ENCODE data around the gene YJEFN3.

YJEFN3 gene

GRCh38 chr19:19498255-19498991, 30.3 kb upstream of the YJEFN3 start:
- DNase-seq = no peak

DNA sequence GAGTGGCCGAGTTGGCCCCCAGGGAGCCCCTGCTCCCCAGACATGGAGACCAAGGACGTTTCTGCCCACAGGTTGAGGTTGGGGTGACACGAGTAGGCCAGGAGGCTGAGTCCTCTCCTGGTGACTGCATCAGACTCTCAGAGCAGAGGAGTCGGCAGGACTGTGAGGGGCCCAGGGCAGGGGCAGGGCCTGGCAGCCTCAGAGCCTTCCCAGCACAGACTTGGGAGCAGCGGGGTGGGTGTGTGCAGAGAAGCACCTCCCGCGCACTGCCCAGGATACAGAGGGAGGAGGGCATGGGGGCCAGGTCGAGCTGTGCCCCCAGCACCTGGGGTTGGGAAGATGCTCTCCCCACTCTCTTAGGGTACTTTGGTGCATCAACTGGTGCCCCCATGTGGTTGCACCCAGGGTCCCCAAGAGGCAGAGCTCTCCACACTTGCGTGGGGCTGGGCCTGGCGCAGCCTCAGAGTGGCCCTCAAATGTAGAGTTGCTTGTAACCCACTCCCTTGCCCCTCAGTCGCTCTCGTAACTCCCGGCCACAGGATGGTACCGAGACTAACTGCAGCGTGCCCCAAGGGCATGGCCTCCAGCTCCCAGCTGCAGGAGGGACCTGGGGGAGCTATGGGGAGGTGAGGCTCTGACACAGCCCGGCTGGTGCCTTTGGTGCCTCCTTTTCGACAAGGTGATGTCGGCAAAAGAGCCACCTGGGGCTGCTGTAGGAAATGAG, 29.3 kb upstream of the YJEFN3 start:
- no peak for DNase-seq

DNA sequence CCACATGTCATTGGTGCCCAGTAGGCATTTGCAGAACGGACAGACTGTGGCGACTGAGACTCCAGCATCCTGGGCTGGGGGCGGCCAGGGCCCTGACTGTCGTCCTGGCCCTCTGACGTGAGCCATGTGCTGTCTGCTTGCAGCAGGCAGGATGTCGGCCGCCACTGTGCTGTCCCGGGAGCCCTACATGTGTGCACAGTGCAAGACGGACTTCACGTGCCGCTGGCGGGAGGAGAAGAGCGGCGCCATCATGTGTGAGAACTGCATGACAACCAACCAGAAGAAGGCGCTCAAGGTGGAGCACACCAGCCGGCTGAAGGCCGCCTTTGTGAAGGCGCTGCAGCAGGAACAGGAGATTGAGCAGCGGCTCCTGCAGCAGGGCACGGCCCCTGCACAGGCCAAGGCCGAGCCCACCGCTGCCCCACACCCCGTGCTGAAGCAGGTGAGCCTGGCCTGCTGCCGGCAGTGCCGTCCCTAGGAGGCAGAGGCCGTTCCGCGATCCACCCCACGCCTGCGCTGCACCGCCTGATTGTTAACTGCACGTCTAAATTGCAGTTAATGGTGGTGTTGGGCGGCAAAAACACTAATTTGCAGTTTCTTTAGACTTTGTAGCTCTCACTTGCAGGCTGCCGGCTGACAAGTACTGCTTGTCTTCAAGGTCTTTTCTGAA, 27.6 kb upstream of the YJEFN3 start:
- DNase-seq = no peak

DNA sequence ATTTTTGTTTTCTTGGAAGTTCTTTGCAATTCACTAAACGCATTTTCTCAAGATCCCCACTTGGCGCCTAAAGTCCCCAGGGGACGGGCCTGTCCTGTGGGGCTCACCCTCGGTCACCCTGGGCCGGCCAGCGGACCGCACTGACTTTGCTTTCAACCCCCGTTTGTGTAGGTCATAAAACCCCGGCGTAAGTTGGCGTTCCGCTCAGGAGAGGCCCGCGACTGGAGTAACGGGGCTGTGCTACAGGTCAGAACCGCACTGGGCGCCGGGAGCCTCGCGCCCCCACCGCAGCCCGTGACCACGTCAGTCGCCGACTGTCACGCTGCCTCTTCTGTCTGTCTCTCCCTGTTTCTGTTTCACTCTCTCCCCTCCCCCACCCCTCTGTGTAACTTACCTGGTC, 26.9 kb upstream of the YJEFN3 start:
- no peak for DNase-seq

DNA sequence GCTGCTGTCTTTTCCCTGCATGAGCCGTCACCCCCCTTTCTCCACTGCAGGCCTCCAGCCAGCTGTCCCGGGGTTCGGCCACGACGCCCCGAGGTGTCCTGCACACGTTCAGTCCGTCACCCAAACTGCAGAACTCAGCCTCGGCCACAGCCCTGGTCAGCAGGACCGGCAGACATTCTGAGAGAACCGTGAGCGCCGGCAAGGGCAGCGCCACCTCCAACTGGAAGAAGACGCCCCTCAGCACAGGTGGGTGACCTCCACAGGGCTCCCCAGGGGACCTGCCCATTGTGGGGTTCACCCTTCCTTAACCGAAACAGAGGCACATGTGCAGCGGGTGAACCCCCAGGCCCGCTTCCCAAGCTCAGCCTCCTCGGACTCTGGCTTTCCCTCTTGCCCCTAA, 26.4 kb upstream of the YJEFN3 start:
- no peak for DNase-seq

- no peak for DNase-seq
These were observed 25.7 kb upstream of the YJEFN3 start for GRCh38 chr19:19502808-19503602.

DNA sequence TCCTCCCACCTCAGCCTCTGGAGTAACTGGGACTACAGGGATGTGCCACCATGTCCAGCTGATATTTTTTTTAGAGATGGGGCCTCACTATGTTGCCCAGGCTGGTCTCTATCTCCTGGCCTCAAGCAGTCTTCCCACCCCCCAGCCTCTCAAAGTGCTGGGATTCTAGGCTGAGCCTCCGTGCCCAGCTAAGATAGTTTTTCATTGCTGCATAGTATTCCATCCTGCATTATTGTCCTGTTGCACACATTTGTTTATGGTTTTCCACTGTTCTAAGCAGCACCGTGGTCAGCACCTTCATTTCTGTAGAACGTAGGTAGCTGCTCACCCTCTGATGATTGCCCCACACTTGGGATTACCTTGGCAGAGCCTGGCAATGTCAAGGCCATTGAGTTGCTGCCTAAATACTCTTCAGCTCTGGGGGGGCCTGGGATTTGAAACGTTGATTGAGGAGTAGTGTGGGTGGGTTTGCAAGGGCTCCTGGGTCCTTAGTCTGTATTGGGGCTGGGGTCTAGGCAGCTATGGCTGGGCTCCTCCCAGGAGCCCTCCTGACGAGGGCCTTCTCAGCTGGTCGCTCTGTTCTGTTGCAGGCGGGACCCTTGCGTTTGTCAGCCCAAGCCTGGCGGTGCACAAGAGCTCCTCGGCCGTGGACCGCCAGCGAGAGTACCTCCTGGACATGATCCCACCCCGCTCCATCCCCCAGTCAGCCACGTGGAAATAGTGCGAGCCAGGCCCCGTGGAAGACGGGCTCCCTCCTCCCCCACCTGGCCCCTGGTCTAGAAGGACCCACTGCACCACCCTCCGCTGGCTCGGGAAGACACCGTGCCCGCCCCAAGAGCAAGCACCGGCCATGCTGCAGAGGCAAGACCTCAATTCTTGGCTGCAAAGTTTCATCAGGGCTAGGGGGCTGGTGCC, 23.7 kb upstream of the YJEFN3 start:
- no peak for DNase-seq

- DNase-seq = no peak
These were observed 22.9 kb upstream of the YJEFN3 start for GRCh38 chr19:19505669-19506326.

DNA sequence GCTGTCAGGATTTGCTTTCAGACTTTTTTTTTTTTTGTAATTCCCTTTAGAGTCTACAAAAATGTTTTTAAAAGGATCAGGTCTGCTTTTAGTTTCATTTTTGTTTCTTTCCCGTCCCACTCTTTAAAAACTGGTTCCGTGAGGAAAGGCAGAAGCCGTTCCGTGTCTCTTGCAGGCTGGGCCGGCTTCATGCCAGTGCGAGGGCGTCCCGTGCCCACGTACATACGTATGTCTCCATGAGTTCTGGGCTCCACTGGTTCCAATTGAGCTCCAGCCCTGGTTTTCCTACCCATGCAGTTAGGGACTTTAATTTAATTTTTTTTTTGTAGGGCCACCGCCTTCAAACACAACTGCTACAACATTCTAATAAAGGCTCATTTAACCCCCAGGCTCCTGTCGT, 22.1 kb upstream of the YJEFN3 start:
- DNase-seq = no peak

- DNase-seq = no peak
These were observed 21.4 kb upstream of the YJEFN3 start for GRCh38 chr19:19507354-19507753.

GRCh38 chr19:19508217-19508616, 20.5 kb upstream of the YJEFN3 start:
- DNase-seq = no peak

DNA sequence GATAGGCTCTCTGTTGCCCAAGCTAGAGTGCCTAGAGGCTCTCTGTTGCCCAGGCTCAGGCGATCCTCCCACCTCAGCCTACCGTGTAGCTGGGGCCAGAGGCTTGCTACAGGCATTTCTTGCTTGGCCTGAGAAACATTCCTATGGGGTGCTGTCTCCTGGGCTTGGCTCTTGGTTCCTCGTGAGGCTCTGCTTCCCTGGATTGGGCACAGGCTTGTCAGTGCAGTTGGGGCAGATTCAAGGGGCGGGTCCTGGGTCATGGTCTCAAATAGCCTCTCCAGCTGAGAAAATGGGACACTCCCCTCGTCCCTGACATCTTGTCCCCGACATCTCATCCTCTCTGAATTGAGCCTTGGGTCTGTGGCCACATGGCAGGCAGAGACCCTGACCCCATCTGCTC, 18.3 kb upstream of the YJEFN3 start:
- DNase-seq = peak; percentile 65

- DNase-seq = no peak
These were observed 15.0 kb upstream of the YJEFN3 start for GRCh38 chr19:19513682-19514081.

DNA sequence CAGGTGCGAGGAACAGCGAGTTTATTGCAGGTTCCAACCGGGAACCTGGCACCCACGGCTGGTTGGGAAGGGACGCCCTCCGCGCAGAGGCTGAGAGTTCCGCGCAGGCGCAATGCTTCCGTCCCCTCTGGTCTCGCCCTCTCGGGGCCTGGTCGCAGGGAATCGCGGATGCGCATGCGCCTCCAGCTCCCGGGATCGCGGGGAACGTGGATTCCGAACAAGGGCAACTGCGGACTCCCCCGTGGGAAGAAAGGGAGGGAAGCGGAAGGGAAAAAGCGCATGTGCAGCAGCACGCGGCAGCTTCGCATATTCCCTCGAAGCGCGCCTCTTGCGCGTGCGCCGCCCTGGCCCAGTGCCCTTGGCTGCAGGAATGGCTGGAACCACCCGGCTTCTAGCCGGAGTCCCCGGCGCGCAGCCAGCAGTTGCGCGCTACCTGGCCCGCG, 14.5 kb upstream of the YJEFN3 start:
- no peak for DNase-seq

DNA sequence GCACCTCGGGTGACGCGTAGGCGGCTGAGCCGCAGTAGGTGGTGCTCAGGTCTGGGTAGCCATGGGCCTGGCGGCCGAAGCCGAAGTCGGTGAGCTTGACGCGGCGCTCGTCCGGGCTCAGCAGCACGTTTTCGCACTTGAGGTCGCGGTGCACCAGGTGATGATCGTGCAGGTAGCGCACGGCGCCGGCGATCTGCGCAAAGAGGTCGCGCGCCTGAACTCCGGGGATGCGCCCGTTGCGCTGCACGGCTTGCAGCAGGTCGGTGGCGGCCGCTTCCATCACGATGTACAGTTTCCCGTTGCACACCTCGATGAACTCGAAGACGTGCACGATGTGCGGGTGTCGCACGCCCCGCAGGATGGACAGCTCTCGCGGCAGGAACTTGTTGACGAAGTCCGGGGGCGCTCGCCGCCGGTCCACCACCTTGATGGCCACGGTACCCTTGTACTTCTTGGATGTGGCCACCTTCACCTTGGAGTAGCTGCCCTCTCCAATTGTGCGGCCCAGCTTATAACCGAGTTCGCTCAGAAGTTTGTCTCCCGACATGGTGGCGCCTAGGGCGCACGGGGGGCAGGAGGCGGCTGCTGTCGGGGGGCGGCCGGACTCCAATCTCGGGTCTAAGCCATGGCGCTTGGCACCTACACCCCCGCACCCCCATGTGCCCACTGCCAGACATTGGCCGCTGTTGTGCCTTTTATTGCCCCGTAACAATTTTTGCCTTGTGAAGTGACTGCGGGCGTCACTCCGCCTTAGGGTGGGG, 13.7 kb upstream of the YJEFN3 start, which contains the start of gene TSSK6:
Gene TSSK6, minus strand, starts transcription at position 668 of the 761 bp plus-strand sequence. Its CDS starts 121 bp downstream, at position 547.
- DNase-seq = no peak

- DNase-seq = peak; percentile 97
These were observed 12.8 kb upstream of the YJEFN3 start, which contains the start of gene NDUFA13 for GRCh38 chr19:19515642-19516519. TSS of gene NDUFA13 (plus strand) at chr19:19516225. CDS start at chr19:19516239, 14 bp downstream.

- no peak for DNase-seq
These were observed 11.5 kb upstream of the YJEFN3 start for GRCh38 chr19:19517235-19517619.

GRCh38 chr19:19520989-19521388, 7.7 kb upstream of the YJEFN3 start:
- DNase-seq = no peak

DNA sequence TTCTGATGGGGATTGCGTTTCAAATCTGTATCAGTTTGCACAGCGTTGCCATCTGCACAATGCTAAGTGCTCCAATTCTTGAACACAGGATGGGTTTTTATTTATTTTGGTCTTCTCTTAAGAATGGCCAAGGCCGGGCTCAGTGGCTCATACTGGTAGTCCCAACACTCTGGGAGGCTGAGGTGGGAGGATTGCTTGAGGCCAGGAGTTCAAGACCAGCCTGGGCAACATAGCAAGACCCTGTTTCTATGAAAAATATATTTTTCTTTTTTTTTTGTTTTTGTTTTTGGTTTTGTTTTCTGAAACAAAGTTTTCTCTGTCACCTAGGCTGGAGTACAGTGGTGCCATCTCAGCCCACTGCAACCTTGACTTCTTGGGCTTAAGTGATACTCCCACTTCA, 5.5 kb upstream of the YJEFN3 start:
- DNase-seq = no peak

Measured in NCI-H82 (cell line).